WTC11 (cell line): ENCODE measurements around the gene MMP3. TPM values are rescaled to one million over a fixed set of nuclear protein-coding genes. Genes with fewer than 3 reads are reported as not detected.

Experiments
- ATAC-seq: fragments of 200-7000 bp; cut with Tn5 transposase; 2 replicates; pipeline ENCODE4 v1.10.0; 2021; ENCODE audit warnings: mild to moderate bottlenecking, moderate library complexity
- CTCF ChIA-PET: fragments of 300-600 bp; sonication (Branson Sonifier 250); formaldehyde crosslinking; loops from one replicate; lab custom pipeline; 2021; ENCODE audit warnings: antibody characterized with exemption; lab: Charles Lee
- POLR2A ChIA-PET: fragments of 350-600 bp; sonication (Branson Sonifier 250); formaldehyde crosslinking; loops from one replicate; lab custom pipeline; 2021; ENCODE audit warnings: antibody characterized with exemption; lab: Charles Lee
- DNase-seq: peaks from one replicate; pipeline ENCODE4 v3.0.0; 2021; ENCODE audit warnings: low spot score
- H3K27ac Mint-ChIP-seq: 2 replicates; pipeline ENCODE4 v1.8.0; 2021; ENCODE audit warnings: mixed read lengths
- H3K27me3 Mint-ChIP-seq: 2 replicates; pipeline ENCODE4 v1.8.0; 2021; ENCODE audit warnings: low read depth, mild to moderate bottlenecking, moderate library complexity, mixed read lengths
- H3K36me3 Mint-ChIP-seq: 2 replicates; pipeline ENCODE4 v1.8.0; 2021; ENCODE audit warnings: mixed read lengths
- H3K4me1 Mint-ChIP-seq: 2 replicates; pipeline ENCODE4 v1.8.0; 2022; ENCODE audit warnings: mixed read lengths
- H3K4me3 Mint-ChIP-seq: 2 replicates; pipeline ENCODE4 v1.8.0; 2021; ENCODE audit warnings: mild to moderate bottlenecking, moderate library complexity, mixed read lengths
- H3K9me3 Mint-ChIP-seq: 2 replicates; pipeline ENCODE4 v1.8.0; 2021; ENCODE audit warnings: mixed read lengths
- NFATC4 ChIP-seq: fragments of 250-450 bp; sonication (Bioruptor Pico); IDR thresholded peaks from 2 replicates; pipeline ENCODE4 v1.9.0; 2021; ENCODE audit warnings: mild to moderate bottlenecking
- PRRX2 ChIP-seq: fragments of 250-450 bp; sonication (Bioruptor Pico); IDR thresholded peaks from 2 replicates; pipeline ENCODE4 v1.8.0; 2021; ENCODE audit warnings: mild to moderate bottlenecking
- SMAD3 ChIP-seq: sonication (generic); formaldehyde crosslinking; IDR thresholded peaks from 2 replicates; pipeline ENCODE4 v1.8.0; 2022; ENCODE audit warnings: missing genetic modification reagents, mild to moderate bottlenecking, borderline replicate concordance
- SMAD4 ChIP-seq: sonication (generic); formaldehyde crosslinking; IDR thresholded peaks from 2 replicates; pipeline ENCODE4 v1.8.0; 2022; ENCODE audit warnings: mild to moderate bottlenecking, missing genetic modification reagents
- SOX15 ChIP-seq: fragments of 250-450 bp; sonication (Bioruptor Pico); IDR thresholded peaks from 2 replicates; pipeline ENCODE4 v1.9.0; 2021; ENCODE audit warnings: mild to moderate bottlenecking
- TEAD1 ChIP-seq: sonication (generic); formaldehyde crosslinking; IDR thresholded peaks from 2 replicates; pipeline ENCODE4 v1.8.0; 2022; ENCODE audit warnings: mild to moderate bottlenecking, missing genetic modification reagents
- ZNF423 ChIP-seq: fragments of 250-450 bp; sonication (Bioruptor Pico); IDR thresholded peaks from 2 replicates; pipeline ENCODE4 v2.1.2; 2022; ENCODE audit warnings: mild to moderate bottlenecking, moderate library complexity
- total RNA-seq: library from RNA; stranded (reverse); gene quantifications from 3 replicates; pipeline ENCODE4 v1.2.3, GENCODE V29; 2021
- TF ChIP-seq, protein P1 (sequence below): sonication (generic); formaldehyde crosslinking; conservative IDR thresholded peaks from 2 replicates; pipeline ENCODE4 v1.8.1; 2022; ENCODE audit warnings: mild to moderate bottlenecking, missing genetic modification reagents
- TF ChIP-seq, protein P2 (sequence below): sonication (generic); formaldehyde crosslinking; IDR thresholded peaks from 2 replicates; pipeline ENCODE4 v1.8.0; 2023; ENCODE audit warnings: missing genetic modification reagents, mild to moderate bottlenecking, borderline replicate concordance
- TF ChIP-seq, protein P3 (sequence below): fragments of 200-600 bp; IDR thresholded peaks from 2 replicates; pipeline ENCODE4 v1.8.0; 2022; ENCODE audit warnings: antibody characterized with exemption
- TF ChIP-seq, protein P4 (sequence below): sonication (generic); formaldehyde crosslinking; IDR thresholded peaks from 2 replicates; pipeline ENCODE4 v1.8.0; 2022; ENCODE audit warnings: mild to moderate bottlenecking, missing genetic modification reagents
- TF ChIP-seq, protein P5 (sequence below): sonication (generic); formaldehyde crosslinking; IDR thresholded peaks from 2 replicates; pipeline ENCODE4 v1.8.1; 2023; ENCODE audit warnings: mild to moderate bottlenecking, missing genetic modification reagents

Gene MMP3
- total RNA-seq, 1 experiment from 2014 or later: not detected

DNA sequence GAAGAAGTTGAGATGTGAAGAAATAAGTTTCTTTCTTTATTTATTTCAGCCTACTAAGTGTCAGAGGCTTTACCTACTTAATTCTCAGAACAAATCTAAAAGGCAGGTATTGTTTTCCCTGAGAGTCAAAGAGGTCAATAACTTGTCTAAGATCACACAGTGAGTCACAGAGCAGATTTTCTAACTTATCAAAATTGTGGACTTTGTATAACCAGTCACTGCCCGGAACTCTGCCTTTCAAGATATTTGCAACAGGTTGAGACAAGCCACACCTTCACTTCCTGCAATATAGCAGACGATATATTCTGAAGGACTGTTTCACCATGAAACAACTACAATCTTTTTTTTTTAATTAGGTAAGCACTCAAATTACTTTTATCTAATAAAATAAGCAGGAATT lies 10.5 kb upstream of the MMP3 start (continued):
- no peak for TF ChIP-seq ZNF423 (CRISPR knock-in tag)
- TF ChIP-seq SOX15 (CRISPR knock-in tag): no peak
- TF ChIP-seq TEAD1 (CRISPR knock-in tag): no peak
- TF ChIP-seq, protein P1, sequence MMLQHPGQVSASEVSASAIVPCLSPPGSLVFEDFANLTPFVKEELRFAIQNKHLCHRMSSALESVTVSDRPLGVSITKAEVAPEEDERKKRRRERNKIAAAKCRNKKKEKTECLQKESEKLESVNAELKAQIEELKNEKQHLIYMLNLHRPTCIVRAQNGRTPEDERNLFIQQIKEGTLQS: no peak

DNA sequence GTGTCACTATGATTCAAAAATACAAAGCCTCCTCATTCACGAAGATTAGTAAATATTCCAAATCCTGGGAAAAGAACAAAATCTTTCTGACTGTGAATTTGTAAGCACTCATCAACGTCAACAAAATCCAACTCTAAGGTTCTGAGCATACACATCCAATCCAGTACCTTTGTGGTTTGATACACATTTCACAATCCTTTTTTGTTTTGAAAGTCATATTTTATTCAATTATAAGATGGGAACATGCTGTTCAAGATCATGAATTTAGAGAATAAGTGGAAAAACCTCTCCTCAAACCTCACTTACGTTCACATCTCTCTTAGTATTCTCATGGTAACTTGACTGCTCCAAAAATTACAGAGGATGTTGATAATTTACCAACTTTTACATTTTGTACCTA lies 9.6 kb upstream of the MMP3 start:
- no peak for ATAC-seq
- no peaks in the 10 kb centered on the region for H3K27me3 Mint-ChIP-seq
- CTCF ChIA-PET: no interaction called here

DNA sequence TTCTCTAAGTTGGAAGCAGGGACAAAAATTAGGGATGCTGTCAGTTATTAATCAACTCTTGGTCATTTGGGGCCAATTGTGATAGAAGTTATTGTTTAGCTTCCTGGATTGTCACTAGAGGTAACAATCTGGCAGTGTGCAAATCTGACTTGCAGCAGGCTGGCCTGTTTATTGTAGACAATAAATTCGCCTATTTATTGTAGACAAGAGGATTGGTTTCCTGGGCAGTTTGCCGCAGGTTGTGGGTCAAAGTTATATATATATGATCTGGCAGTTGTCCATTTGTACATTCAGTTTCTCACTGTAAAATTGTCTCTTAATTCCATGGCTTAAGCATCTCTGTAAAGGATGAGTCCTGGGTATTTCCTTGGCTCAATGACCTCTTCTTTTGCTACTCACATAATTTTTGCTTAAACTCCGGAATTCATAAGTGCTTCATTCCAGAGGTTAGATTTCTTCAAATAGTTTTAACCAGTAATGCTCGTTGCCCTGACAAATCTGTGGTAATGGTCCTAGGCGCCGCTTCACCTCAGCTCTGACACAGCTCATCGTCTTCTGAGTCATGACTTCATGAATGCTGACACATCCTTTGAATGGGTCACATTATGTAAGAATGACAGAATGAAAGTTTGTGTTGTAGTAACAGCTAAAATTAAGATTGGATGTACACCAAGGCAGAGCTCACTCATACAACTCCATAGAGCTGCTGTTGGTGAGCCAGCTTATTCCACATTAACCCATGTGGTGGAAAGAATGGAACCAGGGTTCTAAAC lies 7.8 kb upstream of the MMP3 start:
- Mint-ChIP-seq H3K9me3 (peaks cover 4% of the 10 kb centered on the region; the same call in 1 of the 2 replicates), H3K4me3 (no peak overlapping the region), H3K27me3 (no peaks in the 10 kb centered on the region), H3K27ac (no peak overlapping the region), H3K36me3 (no peaks in the 10 kb centered on the region), H3K4me1 (no peaks in the 10 kb centered on the region)
- DNase-seq: no peak
- no peak for TF ChIP-seq PRRX2 (CRISPR knock-in tag)
- CTCF ChIA-PET: interaction anchor here (1.0 kb wide), 1 partner anchor 43 kb away, joined by 3 read pairs; no protein-coding TSS in a partner anchor
- ATAC-seq: no peak
- POLR2A ChIA-PET: no interaction called here

More for the DNA sequence above, 9.6 kb upstream of the MMP3 start:
- DNase-seq: no peak
- Mint-ChIP-seq H3K4me3 (no peak overlapping the region), H3K36me3 (no peaks in the 10 kb centered on the region), H3K9me3 (no peaks in the 10 kb centered on the region), H3K4me1 (no peaks in the 10 kb centered on the region), H3K27ac (no peak overlapping the region)
- POLR2A ChIA-PET: no interaction called here
- no peak for TF ChIP-seq SMAD4 (CRISPR knock-in tag)
- TF ChIP-seq, protein P2, sequence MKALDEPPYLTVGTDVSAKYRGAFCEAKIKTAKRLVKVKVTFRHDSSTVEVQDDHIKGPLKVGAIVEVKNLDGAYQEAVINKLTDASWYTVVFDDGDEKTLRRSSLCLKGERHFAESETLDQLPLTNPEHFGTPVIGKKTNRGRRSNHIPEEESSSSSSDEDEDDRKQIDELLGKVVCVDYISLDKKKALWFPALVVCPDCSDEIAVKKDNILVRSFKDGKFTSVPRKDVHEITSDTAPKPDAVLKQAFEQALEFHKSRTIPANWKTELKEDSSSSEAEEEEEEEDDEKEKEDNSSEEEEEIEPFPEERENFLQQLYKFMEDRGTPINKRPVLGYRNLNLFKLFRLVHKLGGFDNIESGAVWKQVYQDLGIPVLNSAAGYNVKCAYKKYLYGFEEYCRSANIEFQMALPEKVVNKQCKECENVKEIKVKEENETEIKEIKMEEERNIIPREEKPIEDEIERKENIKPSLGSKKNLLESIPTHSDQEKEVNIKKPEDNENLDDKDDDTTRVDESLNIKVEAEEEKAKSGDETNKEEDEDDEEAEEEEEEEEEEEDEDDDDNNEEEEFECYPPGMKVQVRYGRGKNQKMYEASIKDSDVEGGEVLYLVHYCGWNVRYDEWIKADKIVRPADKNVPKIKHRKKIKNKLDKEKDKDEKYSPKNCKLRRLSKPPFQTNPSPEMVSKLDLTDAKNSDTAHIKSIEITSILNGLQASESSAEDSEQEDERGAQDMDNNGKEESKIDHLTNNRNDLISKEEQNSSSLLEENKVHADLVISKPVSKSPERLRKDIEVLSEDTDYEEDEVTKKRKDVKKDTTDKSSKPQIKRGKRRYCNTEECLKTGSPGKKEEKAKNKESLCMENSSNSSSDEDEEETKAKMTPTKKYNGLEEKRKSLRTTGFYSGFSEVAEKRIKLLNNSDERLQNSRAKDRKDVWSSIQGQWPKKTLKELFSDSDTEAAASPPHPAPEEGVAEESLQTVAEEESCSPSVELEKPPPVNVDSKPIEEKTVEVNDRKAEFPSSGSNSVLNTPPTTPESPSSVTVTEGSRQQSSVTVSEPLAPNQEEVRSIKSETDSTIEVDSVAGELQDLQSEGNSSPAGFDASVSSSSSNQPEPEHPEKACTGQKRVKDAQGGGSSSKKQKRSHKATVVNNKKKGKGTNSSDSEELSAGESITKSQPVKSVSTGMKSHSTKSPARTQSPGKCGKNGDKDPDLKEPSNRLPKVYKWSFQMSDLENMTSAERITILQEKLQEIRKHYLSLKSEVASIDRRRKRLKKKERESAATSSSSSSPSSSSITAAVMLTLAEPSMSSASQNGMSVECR: no peak
- no peak for TF ChIP-seq PRRX2 (CRISPR knock-in tag)
- TF ChIP-seq, protein P3, sequence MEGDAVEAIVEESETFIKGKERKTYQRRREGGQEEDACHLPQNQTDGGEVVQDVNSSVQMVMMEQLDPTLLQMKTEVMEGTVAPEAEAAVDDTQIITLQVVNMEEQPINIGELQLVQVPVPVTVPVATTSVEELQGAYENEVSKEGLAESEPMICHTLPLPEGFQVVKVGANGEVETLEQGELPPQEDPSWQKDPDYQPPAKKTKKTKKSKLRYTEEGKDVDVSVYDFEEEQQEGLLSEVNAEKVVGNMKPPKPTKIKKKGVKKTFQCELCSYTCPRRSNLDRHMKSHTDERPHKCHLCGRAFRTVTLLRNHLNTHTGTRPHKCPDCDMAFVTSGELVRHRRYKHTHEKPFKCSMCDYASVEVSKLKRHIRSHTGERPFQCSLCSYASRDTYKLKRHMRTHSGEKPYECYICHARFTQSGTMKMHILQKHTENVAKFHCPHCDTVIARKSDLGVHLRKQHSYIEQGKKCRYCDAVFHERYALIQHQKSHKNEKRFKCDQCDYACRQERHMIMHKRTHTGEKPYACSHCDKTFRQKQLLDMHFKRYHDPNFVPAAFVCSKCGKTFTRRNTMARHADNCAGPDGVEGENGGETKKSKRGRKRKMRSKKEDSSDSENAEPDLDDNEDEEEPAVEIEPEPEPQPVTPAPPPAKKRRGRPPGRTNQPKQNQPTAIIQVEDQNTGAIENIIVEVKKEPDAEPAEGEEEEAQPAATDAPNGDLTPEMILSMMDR: no peak
- TF ChIP-seq SMAD3 (CRISPR knock-in tag): no peak

DNA sequence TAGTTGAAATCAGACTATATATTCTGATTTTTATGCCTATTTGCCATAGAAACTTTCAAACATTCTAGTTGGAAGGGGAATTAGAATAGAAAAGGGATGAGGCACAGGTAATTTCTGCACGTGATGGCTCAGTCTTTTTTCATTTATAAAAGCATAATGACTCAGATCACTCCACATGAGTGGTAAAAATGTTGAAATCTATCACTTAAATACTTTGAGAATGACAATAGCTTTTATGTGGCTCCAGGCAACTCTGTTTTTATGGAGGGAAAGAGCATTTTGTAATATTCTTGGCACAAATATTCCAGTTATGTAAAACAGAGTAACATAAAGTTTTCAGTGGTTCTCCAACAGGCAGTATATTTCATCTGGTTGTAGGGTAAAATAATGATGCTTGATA lies 5.9 kb upstream of the MMP3 start:
- Mint-ChIP-seq H3K4me3 (no peak overlapping the region), H3K27me3 (no peaks in the 10 kb centered on the region), H3K36me3 (no peaks in the 10 kb centered on the region), H3K27ac (no peak overlapping the region), H3K4me1 (no peaks in the 10 kb centered on the region), H3K9me3 (peaks cover 4% of the 10 kb centered on the region; the same call in 1 of the 2 replicates)
- ATAC-seq: no peak
- ChIA-PET CTCF (no interaction called here), POLR2A (no interaction called here)
- DNase-seq: no peak
- TF ChIP-seq, protein P4, sequence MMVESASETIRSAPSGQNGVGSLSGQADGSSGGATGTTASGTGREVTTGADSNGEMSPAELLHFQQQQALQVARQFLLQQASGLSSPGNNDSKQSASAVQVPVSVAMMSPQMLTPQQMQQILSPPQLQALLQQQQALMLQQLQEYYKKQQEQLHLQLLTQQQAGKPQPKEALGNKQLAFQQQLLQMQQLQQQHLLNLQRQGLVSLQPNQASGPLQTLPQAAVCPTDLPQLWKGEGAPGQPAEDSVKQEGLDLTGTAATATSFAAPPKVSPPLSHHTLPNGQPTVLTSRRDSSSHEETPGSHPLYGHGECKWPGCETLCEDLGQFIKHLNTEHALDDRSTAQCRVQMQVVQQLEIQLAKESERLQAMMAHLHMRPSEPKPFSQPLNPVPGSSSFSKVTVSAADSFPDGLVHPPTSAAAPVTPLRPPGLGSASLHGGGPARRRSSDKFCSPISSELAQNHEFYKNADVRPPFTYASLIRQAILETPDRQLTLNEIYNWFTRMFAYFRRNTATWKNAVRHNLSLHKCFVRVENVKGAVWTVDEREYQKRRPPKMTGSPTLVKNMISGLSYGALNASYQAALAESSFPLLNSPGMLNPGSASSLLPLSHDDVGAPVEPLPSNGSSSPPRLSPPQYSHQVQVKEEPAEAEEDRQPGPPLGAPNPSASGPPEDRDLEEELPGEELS: no peak
- TF ChIP-seq, protein P5, sequence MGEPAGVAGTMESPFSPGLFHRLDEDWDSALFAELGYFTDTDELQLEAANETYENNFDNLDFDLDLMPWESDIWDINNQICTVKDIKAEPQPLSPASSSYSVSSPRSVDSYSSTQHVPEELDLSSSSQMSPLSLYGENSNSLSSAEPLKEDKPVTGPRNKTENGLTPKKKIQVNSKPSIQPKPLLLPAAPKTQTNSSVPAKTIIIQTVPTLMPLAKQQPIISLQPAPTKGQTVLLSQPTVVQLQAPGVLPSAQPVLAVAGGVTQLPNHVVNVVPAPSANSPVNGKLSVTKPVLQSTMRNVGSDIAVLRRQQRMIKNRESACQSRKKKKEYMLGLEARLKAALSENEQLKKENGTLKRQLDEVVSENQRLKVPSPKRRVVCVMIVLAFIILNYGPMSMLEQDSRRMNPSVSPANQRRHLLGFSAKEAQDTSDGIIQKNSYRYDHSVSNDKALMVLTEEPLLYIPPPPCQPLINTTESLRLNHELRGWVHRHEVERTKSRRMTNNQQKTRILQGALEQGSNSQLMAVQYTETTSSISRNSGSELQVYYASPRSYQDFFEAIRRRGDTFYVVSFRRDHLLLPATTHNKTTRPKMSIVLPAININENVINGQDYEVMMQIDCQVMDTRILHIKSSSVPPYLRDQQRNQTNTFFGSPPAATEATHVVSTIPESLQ (CRISPR knock-in tag): no peak
- TF ChIP-seq, protein P2: no peak
- TF ChIP-seq NFATC4 (CRISPR knock-in tag): no peak
- TF ChIP-seq, protein P1: no peak
